Activated naive CD4-positive, alpha-beta T cell (primary cell): ENCODE results near the gene RASGRP2.

Experiments used
- DNase-seq, 4 experiments: peaks; one replicate each; lab custom pipeline; 2025; lab: John Stamatoyannopoulos, UW

RASGRP2 gene

GRCh38 chr11:64757549-64758329 lies 13.8 kb upstream of the RASGRP2 start:
- DNase-seq = no peak

- no peak for DNase-seq
These were observed 11.9 kb upstream of the RASGRP2 start for GRCh38 chr11:64755681-64756361.

DNA sequence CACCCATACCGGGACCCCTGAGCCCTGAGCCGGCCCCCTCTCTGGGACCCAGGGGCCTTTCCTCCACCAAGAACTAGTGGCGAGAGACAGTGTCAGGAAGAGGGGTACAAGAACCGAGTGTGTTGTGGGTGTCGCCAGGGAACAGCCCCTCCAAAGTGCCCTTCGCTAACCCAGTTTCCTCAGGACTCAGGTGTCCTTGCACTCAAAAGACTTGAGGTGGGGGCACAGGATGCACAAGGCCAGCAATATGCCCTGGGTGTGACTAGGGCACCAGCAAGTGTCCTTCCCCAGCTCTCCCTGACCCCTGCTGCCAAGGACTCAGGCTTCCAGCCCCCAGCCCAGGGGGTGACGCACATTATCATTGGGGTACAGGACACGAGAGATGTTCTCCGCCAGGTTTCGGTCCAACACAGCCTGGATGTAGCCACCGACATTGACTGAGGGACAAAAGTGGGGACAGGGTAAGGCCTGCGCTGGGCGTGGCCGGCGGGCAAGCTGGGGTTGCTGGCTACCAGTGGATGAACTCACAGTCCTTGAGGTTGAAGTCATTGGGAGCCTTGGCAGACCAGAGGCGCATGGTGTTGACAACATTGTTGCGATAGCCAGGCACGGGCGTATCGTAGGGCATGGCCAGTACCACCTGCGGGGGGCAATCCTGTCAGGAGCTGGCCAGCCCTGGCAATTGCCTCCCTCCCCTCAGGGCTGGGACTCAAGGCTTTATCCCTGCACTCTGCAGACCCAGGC lies 11.1 kb upstream of the RASGRP2 start:
- DNase-seq = no peak

DNA sequence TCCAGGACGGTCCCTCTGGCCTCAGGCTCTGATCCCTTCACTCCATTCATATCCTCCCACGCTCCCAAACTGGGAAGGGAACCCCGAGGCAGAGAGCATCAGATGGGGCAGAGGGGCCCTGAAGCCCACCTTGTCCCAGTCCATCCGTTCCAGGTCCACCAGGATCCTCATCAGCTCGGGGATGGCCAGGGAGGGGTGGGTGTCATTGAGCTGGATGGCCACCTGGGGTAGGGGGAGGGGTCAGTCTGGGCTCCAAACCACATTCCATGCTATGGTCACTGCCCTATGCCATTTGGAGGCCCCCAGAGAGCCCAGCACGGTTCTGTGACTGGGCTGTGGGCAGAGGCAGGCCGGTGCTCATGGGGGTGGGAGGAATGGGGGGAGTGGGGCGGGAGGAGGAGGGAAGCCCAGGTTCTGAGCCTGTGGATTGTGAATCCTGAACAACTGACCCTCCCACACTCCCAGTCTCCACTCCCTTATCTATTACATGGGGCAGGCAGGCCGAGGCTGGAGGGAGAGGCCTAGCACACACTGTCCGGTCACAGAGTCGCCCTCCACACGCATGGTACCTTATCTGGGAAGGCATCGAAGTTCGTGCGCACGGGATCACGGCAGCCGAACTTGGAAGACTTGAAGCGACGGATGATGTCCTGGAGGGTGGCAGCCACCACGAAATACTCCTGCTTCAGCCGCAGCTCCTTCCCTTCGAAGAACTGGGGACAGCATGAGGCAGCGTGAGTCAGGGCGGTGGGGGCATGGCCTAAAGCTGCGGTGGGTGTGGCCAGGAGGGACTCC lies 10.4 kb upstream of the RASGRP2 start:
- DNase-seq = no peak

DNA sequence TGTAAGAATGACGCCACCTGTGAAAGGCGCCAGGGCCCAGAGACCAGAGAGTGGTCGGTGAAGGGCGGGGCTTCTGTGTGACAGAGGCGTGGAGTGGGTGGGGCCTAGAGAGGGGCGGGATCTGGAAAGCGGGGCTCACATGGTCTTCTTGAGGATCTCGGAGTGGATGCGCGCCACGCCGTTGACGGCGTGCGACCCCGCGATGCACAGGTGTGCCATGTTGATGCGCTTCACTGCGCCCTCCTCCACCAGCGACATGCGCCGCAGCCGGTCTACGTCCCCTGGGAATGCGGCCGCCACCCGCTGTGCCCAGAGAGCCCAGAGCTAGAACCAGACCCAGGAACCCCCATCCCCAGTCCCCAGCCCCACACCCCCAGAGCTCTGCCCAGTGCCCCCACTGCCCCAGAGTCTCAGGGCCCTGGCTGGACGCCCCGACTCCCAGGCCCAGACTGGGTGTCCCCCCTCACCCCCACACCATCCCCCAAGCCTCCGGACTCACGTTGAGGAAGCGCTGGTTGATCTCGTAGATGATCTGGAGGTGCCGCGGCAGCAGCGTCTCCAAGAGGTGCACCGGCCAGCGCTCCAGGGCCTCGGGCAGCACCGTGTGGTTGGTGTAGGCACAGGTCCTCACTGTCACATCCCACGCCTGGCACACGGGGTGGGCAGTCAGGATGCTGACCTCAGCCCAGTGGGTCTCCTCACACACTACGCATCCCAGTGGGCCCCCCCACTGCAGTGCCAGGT lies 9.6 kb upstream of the RASGRP2 start:
- no peak for DNase-seq

DNA sequence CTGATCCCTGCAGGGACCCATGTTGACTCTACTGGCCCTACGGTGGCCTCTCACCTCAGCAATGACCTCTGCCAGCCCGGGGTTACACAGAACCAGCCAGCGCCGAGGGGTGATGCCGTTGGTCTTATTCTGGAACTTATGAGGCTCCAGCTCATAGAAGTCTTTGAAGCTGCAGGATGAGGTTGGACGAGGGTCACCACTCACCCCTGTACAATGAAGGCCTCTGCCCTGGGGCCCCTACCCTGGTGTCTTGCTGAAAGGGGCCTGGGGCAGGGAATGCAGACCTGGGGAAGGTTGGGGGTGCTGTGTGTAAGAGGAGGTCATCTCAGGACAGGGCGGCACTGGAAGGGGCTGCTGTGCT lies 9.1 kb upstream of the RASGRP2 start:
- DNase-seq = no peak

- DNase-seq = no peak
These were observed 8.4 kb upstream of the RASGRP2 start for GRCh38 chr11:64752175-64752970.

GRCh38 chr11:64751580-64751979 lies 7.6 kb upstream of the RASGRP2 start:
- no peak for DNase-seq

DNA sequence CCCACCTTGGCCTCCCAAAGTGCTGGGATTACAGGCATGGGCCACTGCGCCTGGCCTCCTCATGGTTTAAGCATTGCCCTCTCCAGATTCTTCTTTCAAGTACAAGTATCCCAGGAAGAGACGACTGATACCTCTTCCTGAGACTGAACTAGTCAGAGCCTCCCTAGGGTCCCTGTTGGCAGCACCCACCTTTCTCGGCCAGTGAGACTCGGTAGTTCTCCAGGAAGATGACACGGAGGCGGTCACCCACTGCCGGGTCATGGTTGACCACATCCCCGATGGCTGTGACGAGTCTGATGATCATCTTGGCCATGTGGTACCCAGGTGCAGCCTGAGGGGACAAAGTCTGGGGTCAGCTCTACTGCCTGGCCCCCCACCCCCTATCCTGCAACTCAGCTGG lies 7.2 kb upstream of the RASGRP2 start:
- DNase-seq = no peak

DNA sequence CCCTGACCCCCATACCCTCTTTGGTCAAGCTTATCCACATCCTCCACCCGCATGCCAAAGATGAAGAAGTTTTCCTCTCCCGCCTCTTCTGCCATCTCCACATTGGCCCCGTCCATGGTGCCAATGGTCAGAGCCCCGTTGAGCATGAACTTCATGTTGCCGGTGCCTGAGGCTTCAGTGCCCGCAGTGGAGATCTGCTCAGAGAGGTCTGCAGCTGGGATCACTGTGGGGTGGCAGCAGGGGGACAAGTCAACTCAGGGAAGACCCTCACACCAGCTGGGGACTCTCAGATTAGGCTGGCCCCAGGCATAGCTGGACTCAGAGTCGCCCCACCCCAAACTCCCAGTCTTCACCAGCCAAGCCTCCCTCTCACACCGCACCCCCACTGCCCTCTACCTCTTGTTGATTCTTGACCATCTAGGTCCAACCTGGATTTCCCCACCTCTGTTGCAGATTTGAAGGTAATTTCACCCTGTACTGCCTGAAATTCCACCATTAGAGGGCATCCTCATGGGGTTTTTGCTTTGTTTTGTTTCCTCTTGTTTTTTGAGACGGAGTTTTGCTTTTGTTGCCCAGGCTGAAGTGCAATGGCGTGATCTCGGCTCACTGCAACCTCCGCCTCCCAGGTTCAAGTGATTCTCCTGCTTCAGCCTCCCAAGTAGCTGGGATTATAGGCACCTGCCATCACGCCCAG lies 6.6 kb upstream of the RASGRP2 start:
- no peak for DNase-seq

DNA sequence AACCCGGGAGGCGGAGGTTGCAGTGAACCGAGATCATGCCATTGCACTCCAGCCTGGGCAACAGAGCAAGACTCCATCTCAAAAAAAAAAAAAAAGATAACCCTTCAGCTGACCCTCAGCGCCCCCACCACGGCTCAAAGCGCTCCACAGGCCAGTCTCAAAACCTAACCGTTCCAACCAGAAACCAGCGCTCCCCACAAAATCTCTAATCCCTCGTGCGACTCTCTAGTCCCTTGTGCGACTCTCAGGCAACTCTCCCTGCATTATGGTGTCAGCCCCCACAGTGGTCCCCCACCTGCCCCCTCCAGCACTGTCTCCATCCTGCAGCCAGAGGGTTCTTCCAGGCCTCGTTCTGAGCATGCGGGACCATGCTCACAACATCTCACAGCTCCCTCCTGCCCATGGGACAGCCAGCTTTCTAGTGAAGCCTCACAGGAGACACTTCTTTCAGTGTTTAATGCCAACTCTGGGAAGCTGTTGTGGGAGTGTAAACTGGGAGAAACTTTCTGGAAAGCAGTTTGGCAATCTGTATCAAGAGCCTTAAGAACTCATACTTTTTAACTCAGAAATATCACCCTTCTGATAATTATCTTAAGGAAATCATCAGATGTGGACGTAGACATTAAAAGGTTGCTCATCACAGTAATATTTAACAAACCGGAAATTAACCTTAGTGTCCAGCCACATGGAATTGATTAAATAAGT lies 4.2 kb upstream of the RASGRP2 start:
- no peak for DNase-seq

- DNase-seq = no peak
These were observed 2.5 kb upstream of the RASGRP2 start for GRCh38 chr11:64746486-64746885.

DNA sequence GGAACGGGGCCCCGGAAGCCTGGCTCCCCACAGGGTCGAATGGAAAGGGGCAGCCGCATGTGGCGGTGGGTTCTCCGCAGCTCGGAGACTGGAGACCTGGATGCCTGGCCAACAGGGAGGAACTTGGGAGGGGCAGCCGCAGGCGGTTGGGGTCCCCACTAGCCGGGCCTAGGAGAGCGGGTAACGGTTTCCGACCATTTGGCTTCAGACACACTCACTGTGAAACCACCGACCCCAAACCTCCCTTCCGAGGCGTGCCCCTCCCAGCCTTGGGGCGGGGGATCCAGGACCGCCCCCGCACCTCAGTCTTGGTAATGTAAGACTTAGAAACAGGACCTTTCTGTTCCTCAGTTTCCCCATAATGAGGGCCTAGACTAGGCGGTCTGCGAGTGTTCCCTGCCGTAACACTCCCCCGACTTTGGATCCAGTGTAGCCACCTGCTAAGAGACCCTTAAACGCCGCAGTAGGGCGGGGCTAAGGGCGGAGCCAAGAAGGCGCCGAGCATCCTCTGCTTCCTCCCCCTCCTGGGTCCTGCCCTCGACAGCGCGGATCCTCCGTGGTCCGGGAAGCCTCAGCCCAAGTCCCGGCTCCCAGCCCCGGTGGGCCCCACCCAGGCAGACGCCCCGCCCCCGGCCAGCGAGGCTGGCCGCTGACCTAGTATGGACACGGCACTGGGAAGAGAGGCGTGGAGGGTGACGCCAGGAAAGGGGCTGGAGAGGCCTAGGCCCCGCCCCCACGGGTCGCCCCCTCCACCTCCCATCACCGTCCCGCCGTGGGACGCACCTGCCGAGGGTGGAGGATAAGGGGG lies 1.8 kb upstream of the RASGRP2 start:
- DNase-seq = peak in 2 of 4 experiments; percentile 80 to 82

DNA sequence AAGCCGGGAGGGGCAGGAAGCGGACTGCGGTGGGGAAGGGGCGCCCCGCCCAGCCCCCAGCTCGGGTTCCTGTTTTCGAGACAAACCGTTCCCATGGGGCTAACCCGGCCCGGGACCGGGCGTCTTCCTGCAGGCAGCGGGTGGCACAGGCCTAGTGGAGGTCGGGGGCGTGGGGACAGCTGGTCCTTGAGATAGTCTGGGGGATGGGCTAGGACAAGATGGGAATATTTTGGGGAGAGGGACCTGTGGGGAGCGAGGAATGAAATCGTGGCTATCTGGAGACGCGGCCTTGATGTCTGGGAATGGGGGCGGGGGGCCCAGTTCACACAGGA lies 1.2 kb upstream of the RASGRP2 start:
- DNase-seq = peak in 2 of 4 experiments; percentile 88 to 89

GRCh38 chr11:64744544-64745188 lies 724 bp upstream of the RASGRP2 start:
- DNase-seq = peak in 1 of 4 experiments; percentile 65

DNA sequence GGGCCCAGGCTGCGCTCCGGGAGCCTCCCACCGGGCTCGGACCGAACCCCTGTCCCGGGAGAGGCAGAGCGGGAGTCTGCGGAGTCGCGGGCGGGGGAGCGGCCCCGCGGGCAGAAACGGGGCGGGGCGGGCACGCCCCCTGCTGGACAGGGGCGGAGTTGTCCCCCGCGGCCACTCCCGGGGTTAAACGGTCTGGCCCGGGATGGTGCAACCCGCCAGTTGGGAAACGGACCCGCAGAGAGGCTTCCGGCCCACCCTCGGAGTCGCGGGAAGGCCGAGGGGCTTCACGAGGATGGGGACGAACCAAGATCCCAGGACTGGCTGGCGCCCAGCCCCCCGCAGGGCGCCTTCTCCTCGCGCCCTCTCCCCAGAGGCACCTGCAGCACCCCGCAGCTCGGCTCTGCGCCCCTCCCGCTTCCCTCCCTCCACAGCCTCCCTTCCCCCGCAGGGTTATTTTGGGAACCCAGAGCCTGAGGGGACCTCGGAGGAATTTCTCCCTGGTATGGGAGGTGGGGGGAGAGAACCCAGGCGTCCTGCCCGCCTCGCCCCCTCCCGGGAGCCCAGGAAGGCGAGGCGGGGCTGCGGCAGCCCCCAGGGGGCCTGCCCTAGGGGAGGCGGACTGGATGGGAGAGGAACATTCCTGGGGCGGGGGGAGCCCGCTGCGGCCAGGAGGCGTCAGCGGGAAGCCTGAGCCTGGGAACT lies 902 bp downstream of the RASGRP2 start:
- DNase-seq = peak; percentile 59 to 73 (median 63)

DNA sequence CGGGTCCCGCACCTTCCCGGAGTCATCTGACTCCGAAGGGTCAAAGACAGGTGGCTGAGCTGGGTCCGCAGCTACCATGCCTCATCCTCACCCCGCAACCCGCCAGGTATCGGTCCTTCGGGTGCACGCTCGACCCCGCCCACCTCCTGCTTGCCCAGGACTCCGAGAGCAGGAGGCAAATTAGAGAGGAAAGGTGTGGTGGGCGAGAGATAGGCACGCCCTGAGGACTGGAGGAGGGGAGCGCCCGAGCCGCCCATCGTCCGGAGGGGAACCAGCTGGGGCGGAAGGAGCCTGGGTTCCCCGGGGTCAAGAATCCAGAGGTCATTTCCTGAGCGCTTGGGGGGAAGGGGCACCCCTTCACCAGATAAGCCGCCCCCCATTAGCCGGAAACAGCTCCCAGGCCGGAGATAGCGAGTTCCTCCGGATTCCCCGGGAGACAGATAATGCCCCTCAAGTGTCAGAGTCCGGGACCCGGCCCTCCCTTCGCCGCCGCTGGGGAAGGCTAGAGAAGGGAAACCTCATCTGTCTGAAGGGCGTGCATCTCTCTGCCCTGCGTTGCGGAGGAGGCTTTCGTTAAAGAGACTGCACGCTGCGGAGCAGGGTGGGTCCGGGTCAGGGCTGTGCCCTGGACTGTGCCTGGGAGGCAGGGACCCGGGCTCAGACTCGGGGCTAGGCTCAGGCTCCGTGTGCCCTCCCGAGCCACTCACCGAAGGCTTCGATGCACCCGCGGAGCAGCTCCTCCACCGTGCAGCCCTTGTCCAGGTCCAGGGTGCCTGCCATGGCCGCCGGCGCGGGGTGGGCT lies 1.7 kb downstream of the RASGRP2 start:
- DNase-seq = no peak
